ENCODE measurements around the gene PDE6H.

The PDE6H gene

DNA sequence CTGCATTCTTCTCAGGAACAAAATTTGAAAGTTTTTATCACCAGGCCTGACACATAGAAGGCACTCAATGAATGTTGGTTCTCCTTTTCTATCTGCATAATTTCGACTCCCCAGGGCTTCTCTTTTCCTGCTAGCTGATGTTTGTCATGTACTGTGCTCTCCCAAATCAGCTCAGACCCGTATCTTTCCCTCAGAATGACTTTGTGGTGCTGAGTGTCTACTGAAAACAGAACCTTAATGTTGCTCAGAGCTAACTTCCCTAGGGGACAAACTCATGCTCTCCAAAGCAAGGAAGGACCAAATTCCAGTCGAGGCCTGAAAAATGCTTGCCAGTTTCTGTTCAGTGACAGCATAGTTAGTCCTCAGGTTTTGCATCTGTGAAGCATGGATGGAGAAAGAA, 13.4 kb upstream of the PDE6H start:
- TF ChIP-seq, protein P1, sequence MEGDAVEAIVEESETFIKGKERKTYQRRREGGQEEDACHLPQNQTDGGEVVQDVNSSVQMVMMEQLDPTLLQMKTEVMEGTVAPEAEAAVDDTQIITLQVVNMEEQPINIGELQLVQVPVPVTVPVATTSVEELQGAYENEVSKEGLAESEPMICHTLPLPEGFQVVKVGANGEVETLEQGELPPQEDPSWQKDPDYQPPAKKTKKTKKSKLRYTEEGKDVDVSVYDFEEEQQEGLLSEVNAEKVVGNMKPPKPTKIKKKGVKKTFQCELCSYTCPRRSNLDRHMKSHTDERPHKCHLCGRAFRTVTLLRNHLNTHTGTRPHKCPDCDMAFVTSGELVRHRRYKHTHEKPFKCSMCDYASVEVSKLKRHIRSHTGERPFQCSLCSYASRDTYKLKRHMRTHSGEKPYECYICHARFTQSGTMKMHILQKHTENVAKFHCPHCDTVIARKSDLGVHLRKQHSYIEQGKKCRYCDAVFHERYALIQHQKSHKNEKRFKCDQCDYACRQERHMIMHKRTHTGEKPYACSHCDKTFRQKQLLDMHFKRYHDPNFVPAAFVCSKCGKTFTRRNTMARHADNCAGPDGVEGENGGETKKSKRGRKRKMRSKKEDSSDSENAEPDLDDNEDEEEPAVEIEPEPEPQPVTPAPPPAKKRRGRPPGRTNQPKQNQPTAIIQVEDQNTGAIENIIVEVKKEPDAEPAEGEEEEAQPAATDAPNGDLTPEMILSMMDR (IDR thresholded peaks at IDR 0.05; ENCODE audit: borderline replicate concordance, control extremely low read depth, extremely low read depth, insufficient read depth, missing control alignments), result no peak
- in situ Hi-C loops (cut with MboI; ENCODE audit: low sequenced_read_pairs, unreplicated experiment), result loop anchor here (25.0 kb wide), 1 partner anchor 572 kb away; no protein-coding TSS in a partner anchor
- DNase-seq (ENCODE audit: low spot score), result no peak

DNA sequence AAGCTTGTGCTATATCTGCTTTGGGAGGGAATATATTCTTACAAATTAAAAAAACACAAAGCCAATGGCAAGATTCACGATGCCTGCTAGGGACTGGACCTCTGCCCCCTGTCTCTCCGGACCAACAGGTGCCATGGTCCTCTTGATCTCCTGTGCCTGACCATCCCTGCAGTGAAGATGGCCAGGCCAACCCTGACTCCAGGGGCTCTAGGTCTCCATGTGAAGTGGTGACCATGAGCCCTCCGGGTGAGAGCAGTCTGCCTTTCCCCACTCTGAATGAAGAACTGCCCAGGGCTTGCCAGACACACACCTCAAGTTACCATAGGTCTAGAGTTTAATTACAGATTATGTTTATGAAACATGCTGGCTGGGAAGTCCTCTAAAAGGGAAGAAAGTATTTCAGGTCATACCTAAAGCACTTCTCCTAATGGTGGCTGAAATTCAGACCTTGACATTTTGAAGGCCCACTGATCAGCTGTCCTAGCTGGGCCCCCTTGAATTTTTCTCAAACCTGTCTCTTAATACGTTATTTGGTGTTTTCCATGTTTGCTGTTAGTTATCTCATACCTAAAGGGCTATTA, 12.8 kb upstream of the PDE6H start:
- TF ChIP-seq, protein P1 (IDR thresholded peaks at IDR 0.05; ENCODE audit: borderline replicate concordance, control extremely low read depth, extremely low read depth, insufficient read depth, missing control alignments), result no peak
- in situ Hi-C loops (cut with MboI; ENCODE audit: low sequenced_read_pairs, unreplicated experiment), result loop anchor here (25.0 kb wide), 1 partner anchor 573 kb away; no protein-coding TSS in a partner anchor
- DNase-seq (ENCODE audit: low spot score), result no peak

DNA sequence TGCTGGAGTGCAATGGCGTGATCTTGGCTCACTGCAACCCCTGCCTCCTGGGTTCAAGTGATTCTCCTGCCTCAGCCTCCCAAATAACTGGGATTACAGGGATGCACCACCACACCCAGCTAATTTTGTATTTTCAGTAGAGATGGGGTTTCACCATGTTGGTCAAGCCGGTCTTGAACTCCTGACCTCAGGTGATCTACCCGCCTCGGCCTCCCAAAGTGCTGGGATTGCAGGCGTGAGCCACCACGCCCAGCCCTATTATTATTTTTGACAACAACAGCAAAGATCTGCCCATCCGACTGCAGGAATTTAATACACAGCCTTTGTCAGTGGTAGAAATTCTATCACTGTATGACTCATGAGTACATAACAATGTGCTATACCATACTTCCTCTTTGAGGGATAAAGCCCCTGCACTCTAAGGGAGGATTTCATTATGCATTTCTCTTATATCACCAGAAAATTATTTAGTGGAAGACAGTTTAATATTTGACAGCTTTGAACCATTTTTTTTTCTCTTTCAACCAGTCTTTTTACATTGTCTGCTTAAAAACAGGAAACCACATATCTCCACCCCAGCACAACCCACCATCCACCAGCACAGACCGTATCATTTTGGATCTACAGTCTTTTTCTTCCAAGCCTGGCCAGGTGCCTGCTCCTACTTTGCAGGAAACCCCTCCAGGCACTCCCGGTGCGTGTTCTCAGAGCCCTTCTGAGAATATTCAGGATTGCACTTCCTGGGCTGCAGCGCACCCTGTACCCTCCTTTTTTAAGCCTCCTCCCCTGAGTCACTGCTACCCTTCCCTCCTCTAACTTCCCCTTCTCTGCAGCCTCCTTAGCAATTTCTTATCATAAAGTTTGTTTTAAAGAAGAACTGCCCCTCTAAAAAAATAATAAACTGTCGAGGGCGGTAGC, 12.0 kb upstream of the PDE6H start:
- DNase-seq (ENCODE audit: low spot score), result no peak
- in situ Hi-C loops (cut with MboI; ENCODE audit: low sequenced_read_pairs, unreplicated experiment), result loop anchor here (25.0 kb wide), 1 partner anchor 574 kb away; no protein-coding TSS in a partner anchor
- TF ChIP-seq, protein P1 (IDR thresholded peaks at IDR 0.05; ENCODE audit: borderline replicate concordance, control extremely low read depth, extremely low read depth, insufficient read depth, missing control alignments), result no peak

DNA sequence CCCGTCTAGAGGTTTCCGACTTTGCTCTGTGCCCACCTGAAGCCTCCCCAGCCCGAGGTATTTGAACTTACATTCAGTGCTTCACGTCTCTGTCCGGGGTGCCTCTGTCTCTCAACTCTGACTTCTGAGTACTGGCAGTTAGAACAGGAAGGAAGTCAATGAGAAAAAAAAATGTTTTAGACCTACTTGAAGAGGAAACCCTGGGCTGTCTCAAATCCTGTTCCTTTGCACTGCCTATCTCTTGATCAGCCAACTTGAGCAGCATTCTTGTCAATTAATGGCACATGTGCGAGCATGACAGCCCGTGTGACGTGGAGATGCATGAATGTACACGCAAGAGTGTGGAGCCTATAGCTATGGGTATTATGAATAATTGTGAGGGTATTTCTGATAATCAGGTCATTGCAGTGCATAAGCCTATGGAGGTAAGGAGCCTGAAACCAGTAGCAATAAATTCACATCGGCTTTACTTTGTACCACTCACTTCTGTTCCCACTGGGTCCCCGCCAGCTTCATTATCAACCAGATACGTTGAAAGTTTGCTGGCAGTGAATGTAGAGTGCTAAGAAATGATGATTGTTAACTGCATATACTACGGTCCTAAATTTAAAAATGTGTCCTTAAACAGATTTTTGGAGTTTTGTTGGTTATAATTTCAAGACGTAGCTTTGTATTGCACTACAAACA, 11.2 kb upstream of the PDE6H start, which contains the start of gene ARHGDIB:
Gene ARHGDIB, minus strand, starts transcription at position 136 of the 687 bp plus-strand sequence. CDS start 10,889 bp downstream, outside the sequence.
- TF ChIP-seq, protein P1 (IDR thresholded peaks at IDR 0.05; ENCODE audit: borderline replicate concordance, control extremely low read depth, extremely low read depth, insufficient read depth, missing control alignments), result no peak
- DNase-seq (ENCODE audit: low spot score), result peak; percentile 25
- in situ Hi-C loops (cut with MboI; ENCODE audit: low sequenced_read_pairs, unreplicated experiment), result loop anchor here (25.0 kb wide), 1 partner anchor 574 kb away; no protein-coding TSS in a partner anchor

DNA sequence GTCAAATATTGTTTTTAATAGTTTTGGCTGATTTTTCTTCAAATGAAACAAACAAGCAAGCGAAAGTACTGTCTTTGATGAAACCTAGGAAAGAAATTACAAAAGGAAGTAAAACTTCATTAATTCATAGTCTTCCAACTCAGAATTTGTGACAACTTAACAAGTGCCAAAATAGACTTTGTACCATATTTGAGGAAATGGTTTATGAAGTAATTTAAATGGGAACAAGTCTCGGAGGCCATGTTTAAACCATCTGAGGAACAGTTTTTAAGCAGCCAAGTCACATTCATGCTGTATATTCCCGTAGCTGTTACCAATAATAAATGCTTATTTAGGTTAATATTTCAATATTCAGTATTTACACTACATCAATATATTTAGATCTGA, 10.7 kb upstream of the PDE6H start:
- DNase-seq (ENCODE audit: low spot score), result no peak
- TF ChIP-seq, protein P1 (IDR thresholded peaks at IDR 0.05; ENCODE audit: borderline replicate concordance, control extremely low read depth, extremely low read depth, insufficient read depth, missing control alignments), result no peak
- in situ Hi-C loops (cut with MboI; ENCODE audit: low sequenced_read_pairs, unreplicated experiment), result loop anchor here (25.0 kb wide), 1 partner anchor 575 kb away; no protein-coding TSS in a partner anchor

DNA sequence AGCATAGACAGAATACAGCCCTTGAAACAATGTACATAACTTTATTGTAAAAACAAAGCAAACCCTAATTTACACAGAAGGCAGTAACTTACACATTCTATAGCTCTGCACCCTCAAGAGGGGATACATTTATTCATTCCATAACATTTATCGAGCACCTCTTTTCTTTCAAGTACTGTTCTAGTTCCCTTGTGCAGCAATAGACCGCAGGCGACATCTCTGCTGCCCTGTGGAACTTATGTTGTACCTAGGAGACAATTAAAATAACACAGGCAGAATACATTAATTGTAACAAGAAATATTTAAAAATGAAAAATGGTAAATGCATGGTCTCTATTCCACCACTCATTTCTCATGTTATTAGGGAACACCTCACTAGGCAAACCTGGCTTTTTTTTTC, 10.0 kb upstream of the PDE6H start:
- TF ChIP-seq, protein P1 (IDR thresholded peaks at IDR 0.05; ENCODE audit: borderline replicate concordance, control extremely low read depth, extremely low read depth, insufficient read depth, missing control alignments), result no peak
- in situ Hi-C loops (cut with MboI; ENCODE audit: low sequenced_read_pairs, unreplicated experiment), result loop anchor here (25.0 kb wide), 1 partner anchor 575 kb away; no protein-coding TSS in a partner anchor

More for the DNA sequence above, 10.0 kb upstream of the PDE6H start:
- no peak for DNase-seq (ENCODE audit: low spot score)
